GM23248 (cell line): Measurements from ENCODE around the gene ALG1. TPM values are rescaled to one million over a fixed set of nuclear protein-coding genes. Genes with fewer than 3 reads are reported as not detected.

Source experiments
- DNase-seq: peaks from one replicate; pipeline ENCODE4 v3.0.0-alpha.2; 2015
- H2AFZ ChIP-seq: fragments of 200-600 bp; sonication (generic); 2 replicates; pipeline ENCODE4 v1.6.1; 2016; ENCODE audit warnings: antibody characterized with exemption
- H3F3A ChIP-seq: fragments of 200-600 bp; sonication (generic); 2 replicates; pipeline ENCODE4 v1.6.1; 2016; ENCODE audit warnings: mild to moderate bottlenecking, antibody characterized with exemption, mixed run types; ENCODE audit not compliant: insufficient read depth
- H3K27ac ChIP-seq: fragments of 200-600 bp; sonication (generic); 2 replicates; pipeline ENCODE4 v1.5.1; 2016; ENCODE audit warnings: mild to moderate bottlenecking
- H3K27me3 ChIP-seq: fragments of 200-600 bp; sonication (generic); replicated peaks from 2 replicates; pipeline ENCODE4 v1.6.1; 2016; ENCODE audit warnings: mild to moderate bottlenecking; ENCODE audit not compliant: insufficient read depth
- H3K36me3 ChIP-seq: fragments of 200-600 bp; sonication (generic); 2 replicates; pipeline ENCODE4 v1.6.1; 2016; ENCODE audit warnings: low read depth, mild to moderate bottlenecking
- H3K4me1 ChIP-seq: fragments of 200-600 bp; sonication (generic); 2 replicates; pipeline ENCODE4 v1.6.1; 2016; ENCODE audit warnings: mild to moderate bottlenecking; ENCODE audit not compliant: insufficient read depth
- H3K4me2 ChIP-seq: fragments of 200-600 bp; sonication (generic); one replicate; pipeline ENCODE4 v1.6.1; 2016; ENCODE audit warnings: mild to moderate bottlenecking; ENCODE audit not compliant: unreplicated experiment
- H3K4me3 ChIP-seq: fragments of 200-600 bp; sonication (generic); 2 replicates; pipeline ENCODE4 v1.5.1; 2016; ENCODE audit warnings: mild to moderate bottlenecking
- H3K79me2 ChIP-seq: fragments of 200-600 bp; sonication (generic); 2 replicates; pipeline ENCODE4 v1.6.1; 2016; ENCODE audit warnings: mild to moderate bottlenecking; ENCODE audit not compliant: insufficient read depth
- H3K9ac ChIP-seq: fragments of 200-600 bp; sonication (generic); 2 replicates; pipeline ENCODE4 v1.6.1; 2016; ENCODE audit warnings: mild to moderate bottlenecking
- H3K9me2 ChIP-seq: fragments of 200-600 bp; sonication (generic); 2 replicates; pipeline ENCODE4 v1.6.1; 2016; ENCODE audit warnings: mixed run types, mild to moderate bottlenecking, moderate library complexity; ENCODE audit not compliant: insufficient read depth
- H3K9me3 ChIP-seq: fragments of 200-600 bp; sonication (generic); one replicate; pipeline ENCODE4 v1.6.1; 2017; ENCODE audit warnings: low read depth
- H4K20me1 ChIP-seq: fragments of 200-600 bp; sonication (generic); 2 replicates; pipeline ENCODE4 v1.6.0; 2016; ENCODE audit not compliant: insufficient read depth
- EZH2 ChIP-seq: fragments of 200-600 bp; sonication (generic); IDR thresholded peaks from 2 replicates; pipeline ENCODE4 v1.6.1; 2018; ENCODE audit warnings: antibody characterized with exemption, mild to moderate bottlenecking; ENCODE audit not compliant: insufficient read depth, poor library complexity, severe bottlenecking
- EZH2phosphoT487 ChIP-seq: fragments of 200-600 bp; sonication (generic); IDR thresholded peaks from 2 replicates; pipeline ENCODE4 v1.6.1; 2018; ENCODE audit warnings: antibody characterized with exemption, moderate library complexity, mild to moderate bottlenecking, low read depth; ENCODE audit not compliant: insufficient read depth
- WGBS, 2 experiments: methylation state at CpG; one replicate each; pipeline ENCODE4 v1.1.6; 2015 to 2017; ENCODE audit warnings: low lambda C conversion rate in 2 of 2, low coverage in 1 of 2; ENCODE audit errors: missing lambda C conversion rate in 2 of 2; 5-methylcytosine and 5-hydroxymethylcytosine counted together
- in situ Hi-C: fragments of 300-500 bp; cut with MboI; formaldehyde crosslinking; loops from 2 replicates; pipeline ENCODE4 v1.15.0; 2020
- polyA plus RNA-seq: library from polyadenylated mRNA; unstranded; fragments of >200 nt; fragmentation: Nextera tagmentation; extraction: Ambion mirVana; gene quantifications from 2 replicates; pipeline ENCODE4 v1.2.1, GENCODE V29; 2016
- total RNA-seq: library from RNA; depleted of rRNA; stranded (reverse); fragments of >200 nt; shearing (Covaris generic); gene quantifications from 2 replicates; pipeline ENCODE4 v1.2.3, GENCODE V29; 2014

ALG1 gene
- total and polyA plus RNA-seq, 2 experiments from 2014 or later = 36.5 to 45.4 TPM

DNA sequence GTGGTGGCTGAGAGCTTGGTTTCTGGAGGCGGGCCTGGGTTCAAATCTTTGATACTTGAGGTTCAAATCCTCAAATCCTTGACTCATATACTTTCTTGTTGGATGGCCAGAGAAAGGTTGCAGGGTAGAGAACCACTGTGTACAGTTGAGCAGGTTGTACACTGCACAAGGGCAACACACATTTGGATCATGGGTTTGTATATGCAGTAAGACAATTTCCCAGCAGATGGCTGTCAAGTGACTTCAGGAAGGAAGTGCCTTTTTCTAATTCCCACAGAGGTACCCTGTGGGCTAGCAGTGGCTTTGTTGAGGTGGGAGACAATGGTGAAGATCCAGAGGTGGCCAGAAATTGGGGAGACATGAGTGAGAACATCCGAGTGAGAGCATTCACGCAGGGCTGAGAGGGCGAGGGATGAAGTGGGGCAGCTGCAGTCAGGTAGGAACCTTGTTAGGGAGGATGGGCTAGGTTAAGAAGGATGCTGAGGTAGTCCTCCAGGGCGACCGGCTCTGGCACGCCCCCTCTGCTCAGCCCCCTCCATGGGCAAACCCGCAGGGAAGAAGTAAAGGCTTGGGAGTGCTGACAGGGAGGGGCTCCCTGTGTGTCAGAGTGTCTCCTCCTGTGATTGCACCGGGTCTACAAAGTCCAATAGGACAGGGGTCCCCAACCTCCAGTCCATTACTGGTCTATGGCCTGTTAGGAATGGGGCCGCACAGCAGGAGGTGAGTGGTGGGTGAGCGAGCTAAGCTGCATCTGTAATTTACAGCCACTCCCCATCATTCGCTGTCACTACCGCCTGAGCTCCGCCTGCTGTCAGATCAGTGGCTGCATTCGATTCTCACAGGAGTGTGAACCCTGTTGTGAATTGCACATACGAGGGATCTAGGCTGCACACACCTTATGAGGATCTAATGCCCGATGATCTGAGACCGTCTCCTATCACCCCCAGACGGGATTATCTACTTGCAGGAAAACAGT lies 8.6 kb upstream of the ALG1 start:
- Histone ChIP-seq H4K20me1 (no peaks in the 10 kb centered on the region), H3K9ac (no peak overlapping the region), H3K4me3 (no peak overlapping the region), H3K4me2 (no peak overlapping the region), H2AFZ (no peak overlapping the region), H3K36me3 (no peaks in the 10 kb centered on the region), H3K9me2 (no peaks in the 10 kb centered on the region), H3K27ac (no peak overlapping the region), H3K79me2 (no peaks in the 10 kb centered on the region), H3F3A (no peaks in the 10 kb centered on the region), H3K27me3 (peaks cover 8% of the 10 kb centered on the region; the same call in 1 of the 2 replicates), H3K9me3 (no peaks in the 10 kb centered on the region), H3K4me1 (no peaks in the 10 kb centered on the region)
- in situ Hi-C loops = no loop called here
- DNase-seq = no peak
- WGBS, 2 experiments = 55 to 57% methylated on average over 19 of the region's 19 CpGs
- TF ChIP-seq EZH2phosphoT487 = no peak
- no peak for TF ChIP-seq EZH2

DNA sequence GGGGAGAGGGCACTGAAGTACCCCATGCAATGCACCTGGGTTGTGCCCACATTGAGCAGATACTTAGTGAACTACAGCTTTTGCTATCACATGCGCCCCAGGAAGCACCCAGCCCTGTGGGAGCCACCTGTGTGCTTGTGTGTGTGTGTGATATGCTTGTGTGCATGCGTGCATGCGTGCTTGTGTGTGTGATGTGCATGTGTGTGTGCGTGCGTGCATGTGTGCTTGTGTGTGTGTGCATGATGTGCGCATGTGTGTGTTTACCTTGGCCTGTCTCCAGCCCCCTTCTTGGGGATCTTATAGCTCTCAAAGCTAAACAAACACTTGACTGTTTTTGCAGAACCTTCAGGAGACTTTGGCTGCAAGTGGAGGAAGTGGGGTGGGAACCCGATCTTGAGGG lies 6.7 kb upstream of the ALG1 start:
- DNase-seq = no peak
- H3K9me2 ChIP-seq = no peaks in the 10 kb centered on the region
- no peak overlapping the region for H3K9ac ChIP-seq
- H3K27ac ChIP-seq = no peak overlapping the region
- H3K36me3 ChIP-seq = no peaks in the 10 kb centered on the region
- 75 to 80% methylated on average over 7 of the region's 7 CpGs for WGBS, 2 experiments
- H3K4me1 ChIP-seq = no peaks in the 10 kb centered on the region
- no peaks in the 10 kb centered on the region for H3K79me2 ChIP-seq
- no peak overlapping the region for H3K4me3 ChIP-seq
- H3K9me3 ChIP-seq = no peaks in the 10 kb centered on the region
- H3K4me2 ChIP-seq = no peak overlapping the region
- TF ChIP-seq EZH2phosphoT487 (no peak), EZH2 (no peak)
- no peaks in the 10 kb centered on the region for H3F3A ChIP-seq
- H2AFZ ChIP-seq = no peak overlapping the region
- peaks cover 8% of the 10 kb centered on the region; the same call in 1 of the 2 replicates for H3K27me3 ChIP-seq
- no peaks in the 10 kb centered on the region for H4K20me1 ChIP-seq
- in situ Hi-C loops = no loop called here

DNA sequence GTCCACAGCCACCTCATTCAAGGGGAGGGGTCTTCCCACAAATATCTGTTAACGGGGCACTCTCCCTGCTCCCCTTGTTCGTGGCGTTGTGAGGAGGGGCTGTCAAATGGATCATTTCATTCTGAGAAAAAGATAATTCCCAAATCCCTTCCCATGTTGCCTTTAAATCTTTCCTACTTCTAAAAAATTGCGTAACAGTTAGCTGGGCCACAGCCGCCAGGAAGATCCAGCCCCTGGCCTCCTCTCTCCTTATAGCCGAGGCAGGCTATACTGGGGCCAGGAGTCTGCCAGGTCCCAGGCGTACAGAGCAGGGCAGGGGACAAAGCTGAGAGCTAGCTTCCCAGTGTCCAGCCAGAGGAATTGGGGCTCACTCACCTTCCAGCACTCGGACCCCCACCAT lies 6.3 kb upstream of the ALG1 start:
- no peak for TF ChIP-seq EZH2phosphoT487
- no peak for TF ChIP-seq EZH2
- H3K9ac ChIP-seq = no peak overlapping the region
- no peak overlapping the region for H3K27ac ChIP-seq
- H3K27me3 ChIP-seq = peaks cover 8% of the 10 kb centered on the region; the same call in 1 of the 2 replicates
- no peak overlapping the region for H2AFZ ChIP-seq
- in situ Hi-C loops = no loop called here
- no peak overlapping the region for H3K4me3 ChIP-seq
- 44% methylated on average over 8 of the region's 8 CpGs for WGBS, 2 experiments
- H3K9me2 ChIP-seq = no peaks in the 10 kb centered on the region
- no peak overlapping the region for H3K4me2 ChIP-seq
- no peaks in the 10 kb centered on the region for H3K9me3 ChIP-seq
- H4K20me1 ChIP-seq = no peaks in the 10 kb centered on the region
- no peaks in the 10 kb centered on the region for H3F3A ChIP-seq
- no peaks in the 10 kb centered on the region for H3K4me1 ChIP-seq
- no peak for DNase-seq
- H3K79me2 ChIP-seq = no peaks in the 10 kb centered on the region
- H3K36me3 ChIP-seq = no peaks in the 10 kb centered on the region

- Histone ChIP-seq H3K4me3 (no peak within 1 kb of the TSS), H3K4me1 (no peaks in the 10 kb centered on the region), H3K9me2 (no peaks in the 10 kb centered on the region), H2AFZ (no peak within 1 kb of the TSS), H3K27ac (no peak within 1 kb of the TSS), H3K9me3 (no peaks in the 10 kb centered on the region), H4K20me1 (no peaks in the 10 kb centered on the region), H3K9ac (no peak within 1 kb of the TSS), H3K27me3 (peaks cover 8% of the 10 kb centered on the region; the same call in 1 of the 2 replicates), H3K4me2 (no peak within 1 kb of the TSS), H3K79me2 (no peaks in the 10 kb centered on the region), H3F3A (no peaks in the 10 kb centered on the region), H3K36me3 (no peaks in the 10 kb centered on the region)
- in situ Hi-C loops = no loop called here
- DNase-seq = no peak
- TF ChIP-seq EZH2phosphoT487 (no peak), EZH2 (no peak)
- 39 to 48% methylated on average over 8 to 10 of the region's 10 CpGs for WGBS, 2 experiments
These were observed 5.8 kb upstream of the ALG1 start, which contains the start of gene C16orf89 for GRCh38 chr16:5065813-5066212. Gene C16orf89 (minus strand): TSS chr16:5065956. CDS start chr16:5065908, 48 bp downstream.
